DMS 273 (cell line): ENCODE data around the gene ADCY5.

Experiments
- DNase-seq: peaks from one replicate; lab custom pipeline; 2025; ENCODE audit not compliant: unreplicated experiment; lab: John Stamatoyannopoulos, UW

ADCY5 gene

GRCh38 chr3:123459862-123460261, 11.0 kb upstream of the ADCY5 start:
- no peak for DNase-seq

GRCh38 chr3:123458255-123458654, 9.4 kb upstream of the ADCY5 start:
- DNase-seq: no peak

GRCh38 chr3:123457841-123458240, 9.0 kb upstream of the ADCY5 start:
- DNase-seq: no peak

- DNase-seq: no peak
These were observed 4.8 kb upstream of the ADCY5 start for GRCh38 chr3:123453675-123454074.

GRCh38 chr3:123451186-123451585, 2.3 kb upstream of the ADCY5 start:
- no peak for DNase-seq

GRCh38 chr3:123449997-123450604, 1.2 kb upstream of the ADCY5 start:
- DNase-seq: peak; percentile 61

- peak; percentile 90 for DNase-seq
These were observed 459 bp upstream of the ADCY5 start for GRCh38 chr3:123449102-123449996.

GRCh38 chr3:123447749-123448517, 957 bp downstream of the ADCY5 start:
- DNase-seq: peak; percentile 81

GRCh38 chr3:123447416-123447748, 1.5 kb downstream of the ADCY5 start:
- no peak for DNase-seq

GRCh38 chr3:123446610-123447109, 2.2 kb downstream of the ADCY5 start:
- no peak for DNase-seq

- DNase-seq: no peak
These were observed 2.7 kb downstream of the ADCY5 start for GRCh38 chr3:123446210-123446609.

- DNase-seq: no peak
These were observed 3.2 kb downstream of the ADCY5 start for GRCh38 chr3:123445702-123446101.

- DNase-seq: peak; percentile 29
These were observed 4.1 kb downstream of the ADCY5 start for GRCh38 chr3:123444744-123445143.

- peak; percentile 68 for DNase-seq
These were observed 4.9 kb downstream of the ADCY5 start for GRCh38 chr3:123444023-123444422.

- no peak for DNase-seq
These were observed 6.0 kb downstream of the ADCY5 start for GRCh38 chr3:123442908-123443307.

GRCh38 chr3:123442125-123442524, 6.8 kb downstream of the ADCY5 start:
- DNase-seq: no peak

GRCh38 chr3:123439806-123440580, 8.9 kb downstream of the ADCY5 start:
- no peak for DNase-seq

GRCh38 chr3:123432832-123433523, 15.9 kb downstream of the ADCY5 start:
- DNase-seq: no peak

GRCh38 chr3:123431658-123432324, 17.1 kb downstream of the ADCY5 start:
- DNase-seq: no peak
